GM12865 (cell line): ENCODE measurements around the gene PTGES2.
A peak's percentile ranks its signal among the peaks of the same experiment; 100 is the strongest.

Experiments
- DNase-seq: peaks from one replicate; pipeline ENCODE4 v3.0.0; 2010; ENCODE audit warnings: low read depth
- H3K4me3 ChIP-seq: 2 replicates; pipeline ENCODE4 v1.5.1; 2011; ENCODE audit warnings: mild to moderate bottlenecking, low read depth, low read length, control low read depth
- CTCF ChIP-seq: IDR thresholded peaks from 2 replicates; pipeline ENCODE4 v1.5.1; 2011; ENCODE audit warnings: low read length, control low read depth, low read depth, inconsistent platforms; ENCODE audit not compliant: insufficient read depth; ENCODE audit errors: missing control alignments

The PTGES2 gene

GRCh38 chr9:128098297-128099230, 29.0 kb downstream of the PTGES2 start:
- no peak for TF ChIP-seq CTCF
- DNase-seq, result no peak
- no peak overlapping the region for H3K4me3 ChIP-seq

- H3K4me3 ChIP-seq, result no peak overlapping the region
- no peak for DNase-seq
- no peak for TF ChIP-seq CTCF
Observed at GRCh38 chr9:128097543-128098296, 29.8 kb downstream of the PTGES2 start.

GRCh38 chr9:128096616-128097536, 30.7 kb downstream of the PTGES2 start:
- TF ChIP-seq CTCF, result no peak
- no peak overlapping the region for H3K4me3 ChIP-seq
- DNase-seq, result no peak

GRCh38 chr9:128094950-128095544, 32.5 kb downstream of the PTGES2 start:
- H3K4me3 ChIP-seq, result no peak overlapping the region
- TF ChIP-seq CTCF, result no peak
- no peak for DNase-seq

- DNase-seq, result peak; percentile 82
- no peak for TF ChIP-seq CTCF
- H3K4me3 ChIP-seq, result no peak overlapping the region
Observed at GRCh38 chr9:128094166-128094949, 33.2 kb downstream of the PTGES2 start.
